ENCODE data around the gene WSCD2. TPM values are rescaled to one million over a fixed set of nuclear protein-coding genes. Genes with fewer than 3 reads are reported as not detected.

WSCD2 gene
- total RNA-seq, 2 experiments from 2014 or later = not detected

DNA sequence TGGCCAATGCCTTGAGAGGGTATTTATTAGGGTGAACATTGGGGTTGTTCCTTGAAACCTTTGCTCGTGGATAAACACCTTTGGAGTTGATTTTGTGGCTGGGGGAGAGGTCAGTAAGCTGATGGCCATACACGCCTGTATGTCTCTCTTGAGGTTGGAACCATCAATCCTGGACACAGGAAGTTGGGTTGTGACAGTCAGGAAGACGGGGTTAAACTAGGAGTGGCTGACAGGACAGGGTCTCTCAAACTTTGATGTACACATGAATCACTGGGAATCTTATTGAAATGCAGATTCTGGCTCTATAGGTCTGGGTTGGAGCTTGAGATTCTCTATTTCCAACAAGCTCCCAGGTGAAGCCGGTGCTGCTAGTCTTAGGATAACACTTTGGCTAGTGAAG lies 12.8 kb upstream of the WSCD2 start:
- Mint-ChIP-seq H3K27ac (no peak overlapping the region), H3K4me1 (peaks cover 11% of the 10 kb centered on the region), H3K36me3 (ENCODE audit: low read depth) (no peaks in the 10 kb centered on the region), H3K4me3 (no peak overlapping the region), H3K27me3 (peaks cover 11% of the 10 kb centered on the region), H3K9me3 (no peaks in the 10 kb centered on the region)
- CTCF ChIA-PET = no interaction called here
- no peak for DNase-seq
- POLR2A ChIA-PET = no interaction called here

GRCh38 chr12:108116699-108117098 lies 12.4 kb upstream of the WSCD2 start:
- CTCF ChIA-PET = no interaction called here
- POLR2A ChIA-PET = no interaction called here
- Mint-ChIP-seq H3K36me3 (ENCODE audit: low read depth) (no peaks in the 10 kb centered on the region), H3K9me3 (no peaks in the 10 kb centered on the region), H3K27ac (no peak overlapping the region), H3K4me3 (no peak overlapping the region), H3K27me3 (peaks cover 11% of the 10 kb centered on the region), H3K4me1 (peaks cover 11% of the 10 kb centered on the region)
- DNase-seq = no peak

GRCh38 chr12:108117163-108117849 lies 11.8 kb upstream of the WSCD2 start:
- Mint-ChIP-seq H3K9me3 (no peaks in the 10 kb centered on the region), H3K4me1 (peaks cover 11% of the 10 kb centered on the region), H3K36me3 (ENCODE audit: low read depth) (no peaks in the 10 kb centered on the region), H3K4me3 (no peak overlapping the region), H3K27ac (no peak overlapping the region), H3K27me3 (peaks cover 11% of the 10 kb centered on the region)
- CTCF ChIA-PET = no interaction called here
- no peak for DNase-seq
- POLR2A ChIA-PET = no interaction called here

- H3K27ac Mint-ChIP-seq = no peak overlapping the region
- no peak overlapping the region for H3K4me3 Mint-ChIP-seq
- H3K4me1 Mint-ChIP-seq = peaks cover 11% of the 10 kb centered on the region
- no peak for DNase-seq
- no peaks in the 10 kb centered on the region for H3K36me3 Mint-ChIP-seq (ENCODE audit: low read depth)
- ChIA-PET CTCF (no interaction called here), POLR2A (no interaction called here)
- peaks cover 11% of the 10 kb centered on the region for H3K27me3 Mint-ChIP-seq
- H3K9me3 Mint-ChIP-seq = no peaks in the 10 kb centered on the region
Measured at GRCh38 chr12:108117902-108118301, 11.2 kb upstream of the WSCD2 start.

DNA sequence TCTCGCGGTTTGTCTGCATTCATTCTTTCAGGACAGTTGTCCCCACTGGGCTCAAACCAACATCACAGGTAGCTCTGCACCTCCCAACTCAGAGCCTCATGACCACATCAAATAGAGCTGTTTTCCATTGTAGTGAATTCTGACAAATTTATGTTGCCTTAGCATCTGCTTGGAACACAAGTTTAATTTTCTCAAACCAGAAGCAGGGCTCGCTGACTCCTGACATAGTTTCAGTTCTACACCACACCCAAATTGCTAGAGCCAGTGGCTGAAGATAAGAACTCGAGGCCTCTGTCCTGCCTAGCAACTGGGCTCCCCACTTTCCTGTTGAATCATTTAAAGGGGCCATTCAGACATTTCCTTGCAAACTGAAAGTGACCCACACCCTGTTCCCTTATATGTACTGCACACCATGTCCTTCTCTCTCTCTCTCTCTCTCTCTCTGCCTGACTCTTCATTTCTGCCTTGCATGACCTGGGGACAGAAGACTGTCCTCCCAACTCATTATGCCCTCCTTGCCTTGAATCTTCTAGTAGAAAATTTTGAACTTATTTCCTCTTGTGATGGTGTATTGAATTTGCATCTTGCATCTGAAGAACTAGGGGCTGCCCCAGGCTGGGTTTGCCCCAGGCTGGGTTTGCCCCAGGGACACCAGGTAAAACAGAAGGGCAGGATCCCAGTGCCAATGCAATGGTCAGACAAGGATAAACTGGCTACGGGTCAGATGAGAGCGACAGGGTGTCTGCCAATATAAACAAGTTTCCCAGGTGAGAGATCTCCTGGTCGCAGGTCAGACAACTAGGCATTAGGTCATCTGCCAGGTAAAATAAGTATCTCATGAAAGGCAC lies 9.7 kb upstream of the WSCD2 start:
- H3K9me3 Mint-ChIP-seq = no peaks in the 10 kb centered on the region
- ChIA-PET POLR2A (no interaction called here), CTCF (no interaction called here)
- H3K27me3 Mint-ChIP-seq = peaks cover 11% of the 10 kb centered on the region
- no peak overlapping the region for H3K4me3 Mint-ChIP-seq
- H3K36me3 Mint-ChIP-seq (ENCODE audit: low read depth) = no peaks in the 10 kb centered on the region
- peaks cover 11% of the 10 kb centered on the region for H3K4me1 Mint-ChIP-seq
- peak; percentile 18 for DNase-seq
- peak overlapping the region; percentile 55 for H3K27ac Mint-ChIP-seq

GRCh38 chr12:108119974-108120862 lies 8.9 kb upstream of the WSCD2 start:
- POLR2A ChIA-PET = no interaction called here
- Mint-ChIP-seq H3K27ac (no peak overlapping the region), H3K9me3 (no peaks in the 10 kb centered on the region), H3K4me1 (peaks cover 10% of the 10 kb centered on the region), H3K36me3 (ENCODE audit: low read depth) (no peaks in the 10 kb centered on the region), H3K4me3 (no peak overlapping the region), H3K27me3 (peaks cover 7% of the 10 kb centered on the region)
- DNase-seq = no peak
- CTCF ChIA-PET = no interaction called here

DNA sequence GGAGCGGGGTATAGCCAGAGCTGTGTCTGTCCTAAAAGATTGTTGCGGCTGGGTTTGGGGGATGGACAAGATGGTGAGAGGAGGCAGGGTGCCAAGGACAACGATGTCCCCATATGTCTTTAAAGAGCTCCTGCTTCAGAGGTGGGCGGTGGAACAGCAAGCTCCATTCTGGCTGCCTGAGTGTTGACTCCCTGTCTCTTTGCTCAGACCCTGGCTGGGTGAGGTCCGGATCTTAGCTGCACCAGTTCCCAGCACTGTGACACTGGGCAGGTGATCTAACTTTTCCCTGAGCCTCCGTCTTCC lies 8.3 kb upstream of the WSCD2 start:
- ChIA-PET CTCF (no interaction called here), POLR2A (no interaction called here)
- H3K27me3 Mint-ChIP-seq = peaks cover 7% of the 10 kb centered on the region
- no peaks in the 10 kb centered on the region for H3K36me3 Mint-ChIP-seq (ENCODE audit: low read depth)
- no peak for DNase-seq
- H3K27ac Mint-ChIP-seq = no peak overlapping the region
- peaks cover 10% of the 10 kb centered on the region for H3K4me1 Mint-ChIP-seq
- H3K4me3 Mint-ChIP-seq = no peak overlapping the region
- no peaks in the 10 kb centered on the region for H3K9me3 Mint-ChIP-seq

GRCh38 chr12:108121320-108121719 lies 7.8 kb upstream of the WSCD2 start:
- Mint-ChIP-seq H3K4me3 (no peak overlapping the region), H3K27ac (no peak overlapping the region)

GRCh38 chr12:108121728-108122471 lies 7.2 kb upstream of the WSCD2 start:
- POLR2A ChIA-PET = no interaction called here
- CTCF ChIA-PET = no interaction called here
- Mint-ChIP-seq H3K4me3 (no peak overlapping the region), H3K4me1 (peaks cover 10% of the 10 kb centered on the region), H3K36me3 (ENCODE audit: low read depth) (no peaks in the 10 kb centered on the region), H3K9me3 (no peaks in the 10 kb centered on the region), H3K27me3 (peaks cover 11% of the 10 kb centered on the region), H3K27ac (no peak overlapping the region)
- DNase-seq = no peak

More at GRCh38 chr12:108121320-108121719, 7.8 kb upstream of the WSCD2 start:
- Mint-ChIP-seq H3K36me3 (ENCODE audit: low read depth) (no peaks in the 10 kb centered on the region), H3K9me3 (no peaks in the 10 kb centered on the region), H3K27me3 (peaks cover 5% of the 10 kb centered on the region), H3K4me1 (peaks cover 10% of the 10 kb centered on the region)
- ChIA-PET POLR2A (no interaction called here), CTCF (no interaction called here)
- no peak for DNase-seq

DNA sequence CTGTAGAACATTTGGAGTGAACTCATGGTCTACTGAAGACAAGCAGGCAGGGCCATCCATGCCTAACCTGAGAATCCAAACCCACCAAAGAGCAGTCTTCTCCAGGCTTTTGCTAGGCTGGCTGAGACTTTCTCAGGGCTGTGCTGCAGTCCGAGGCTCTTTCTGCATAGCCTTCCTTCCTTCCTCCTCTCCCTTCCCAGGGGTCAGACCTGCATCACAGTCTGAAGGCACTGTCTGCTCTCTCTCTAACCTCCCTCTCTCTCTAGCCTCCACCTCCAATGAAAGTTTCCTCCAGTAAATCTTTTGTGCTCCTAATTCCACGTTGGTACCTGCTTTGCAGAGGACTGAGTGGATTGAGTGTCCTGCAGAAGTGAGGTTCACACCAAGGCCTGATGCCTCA lies 6.4 kb upstream of the WSCD2 start:
- Mint-ChIP-seq H3K4me3 (no peak overlapping the region), H3K36me3 (ENCODE audit: low read depth) (no peaks in the 10 kb centered on the region), H3K9me3 (no peaks in the 10 kb centered on the region), H3K27ac (no peak overlapping the region), H3K27me3 (peaks cover 18% of the 10 kb centered on the region), H3K4me1 (peaks cover 10% of the 10 kb centered on the region)
- no peak for DNase-seq
- ChIA-PET POLR2A (no interaction called here), CTCF (no interaction called here)

GRCh38 chr12:108123402-108123801 lies 5.7 kb upstream of the WSCD2 start:
- no peaks in the 10 kb centered on the region for H3K9me3 Mint-ChIP-seq
- H3K4me1 Mint-ChIP-seq = peaks cover 10% of the 10 kb centered on the region
- no peak overlapping the region for H3K27ac Mint-ChIP-seq
- POLR2A ChIA-PET = no interaction called here
- no peaks in the 10 kb centered on the region for H3K36me3 Mint-ChIP-seq (ENCODE audit: low read depth)
- no peak for DNase-seq
- peaks cover 21% of the 10 kb centered on the region for H3K27me3 Mint-ChIP-seq
- H3K4me3 Mint-ChIP-seq = no peak overlapping the region
- CTCF ChIA-PET = no interaction called here

- no peaks in the 10 kb centered on the region for H3K9me3 Mint-ChIP-seq
- ChIA-PET CTCF (no interaction called here), POLR2A (no interaction called here)
- no peak overlapping the region for H3K27ac Mint-ChIP-seq
- no peaks in the 10 kb centered on the region for H3K36me3 Mint-ChIP-seq (ENCODE audit: low read depth)
- peaks cover 2% of the 10 kb centered on the region for H3K4me1 Mint-ChIP-seq
- H3K4me3 Mint-ChIP-seq = no peak overlapping the region
- peaks cover 34% of the 10 kb centered on the region for H3K27me3 Mint-ChIP-seq
- DNase-seq = no peak
Measured at GRCh38 chr12:108125073-108125472, 4.0 kb upstream of the WSCD2 start.

DNA sequence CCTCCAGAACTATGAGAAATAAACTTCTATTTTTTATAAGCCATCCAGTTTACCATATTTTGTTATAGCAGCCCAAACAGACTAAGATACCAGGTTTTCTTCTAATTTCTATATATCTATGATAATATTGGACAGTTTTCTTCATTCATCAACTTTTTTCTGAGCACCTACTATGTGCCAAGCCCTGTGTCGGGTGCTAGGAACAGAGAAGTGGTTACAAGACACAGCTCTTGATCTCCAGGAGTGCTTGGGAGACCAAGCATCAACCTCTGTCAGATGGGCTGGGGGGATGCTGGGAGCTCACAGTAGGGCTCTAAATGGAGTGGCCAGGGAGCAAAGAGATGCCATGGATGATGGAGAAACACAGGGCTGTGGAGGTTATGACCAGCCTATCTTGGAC lies 2.9 kb upstream of the WSCD2 start:
- Mint-ChIP-seq H3K27ac (no peak overlapping the region), H3K4me3 (no peak overlapping the region), H3K27me3 (peaks cover 42% of the 10 kb centered on the region)

More for the DNA sequence above, 2.9 kb upstream of the WSCD2 start:
- no peak for DNase-seq
- peaks cover 2% of the 10 kb centered on the region for H3K4me1 Mint-ChIP-seq
- CTCF ChIA-PET = no interaction called here
- H3K9me3 Mint-ChIP-seq = no peaks in the 10 kb centered on the region
- no peaks in the 10 kb centered on the region for H3K36me3 Mint-ChIP-seq (ENCODE audit: low read depth)
- POLR2A ChIA-PET = no interaction called here
